GM19455 (cell line): ENCODE measurements around the gene FBXL7.

ENCODE experiments used
- ATAC-seq: cut with Tn5 transposase; IDR thresholded peaks from one replicate; pipeline ENCODE4 v1.9.1; 2021; ENCODE audit not compliant: unreplicated experiment

The FBXL7 gene

GRCh38 chr5:15748266-15748665 is 248.3 kb downstream of the FBXL7 start:
- no peak for ATAC-seq

- no peak for ATAC-seq
Observed at GRCh38 chr5:15752663-15753285, 252.8 kb downstream of the FBXL7 start.

DNA sequence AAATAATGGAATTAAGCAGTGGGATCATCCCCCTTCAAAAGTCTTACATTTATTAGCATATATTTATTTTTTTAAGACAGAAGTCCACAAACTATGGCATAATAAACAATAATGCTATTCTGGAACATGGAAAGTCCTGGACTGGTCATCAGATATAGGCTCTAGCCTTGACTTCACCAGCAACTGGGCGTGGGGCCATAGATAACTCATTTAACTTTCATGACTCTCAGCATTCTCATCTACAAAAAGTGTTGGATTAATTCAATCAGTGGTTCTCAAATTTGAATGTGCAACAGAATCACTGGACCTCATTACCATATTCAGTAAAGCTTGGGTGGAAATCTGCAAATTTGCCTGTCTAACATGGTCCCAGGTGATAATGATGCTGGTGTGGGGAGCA is 253.8 kb downstream of the FBXL7 start:
- no peak for ATAC-seq

DNA sequence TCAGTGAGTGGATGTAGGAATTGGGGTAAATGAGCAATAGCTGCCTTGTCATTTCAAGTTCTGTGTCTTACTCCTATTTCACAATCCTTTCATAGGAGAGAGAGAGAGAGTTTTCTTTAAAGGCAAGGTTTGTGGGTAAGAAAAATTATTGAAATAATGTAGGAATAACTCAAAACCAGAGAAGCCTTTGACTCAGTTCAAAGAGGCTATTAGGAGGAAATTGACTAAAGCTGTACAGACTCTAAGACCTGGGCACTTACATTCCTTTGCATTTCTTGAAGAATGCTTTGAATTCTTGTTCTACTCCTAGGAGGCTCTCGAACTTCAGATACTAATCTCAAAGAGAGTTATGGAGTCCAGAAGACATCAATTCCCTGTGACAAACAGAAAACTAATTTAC is 257.1 kb downstream of the FBXL7 start:
- ATAC-seq = no peak

DNA sequence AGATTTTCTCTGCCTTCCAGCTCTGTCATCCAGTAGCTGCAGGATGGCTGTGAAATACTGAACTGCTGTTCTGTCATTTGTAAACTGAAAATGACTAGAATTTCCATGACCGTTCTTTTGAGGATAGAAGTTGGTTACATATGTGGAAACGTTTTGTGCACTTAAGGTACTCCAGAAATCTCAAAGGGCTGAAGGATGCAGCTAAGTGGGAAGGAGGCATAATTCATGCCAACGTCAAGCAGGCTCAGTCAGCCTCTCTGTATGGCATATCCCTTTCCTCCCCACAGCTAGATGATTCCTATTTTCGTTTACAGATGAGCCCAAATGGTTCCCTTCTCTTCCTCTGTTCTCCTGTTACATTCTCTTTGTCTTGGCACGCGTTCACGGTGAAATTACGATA is 257.6 kb downstream of the FBXL7 start:
- no peak for ATAC-seq

GRCh38 chr5:15762668-15763067 is 262.7 kb downstream of the FBXL7 start:
- ATAC-seq = no peak

DNA sequence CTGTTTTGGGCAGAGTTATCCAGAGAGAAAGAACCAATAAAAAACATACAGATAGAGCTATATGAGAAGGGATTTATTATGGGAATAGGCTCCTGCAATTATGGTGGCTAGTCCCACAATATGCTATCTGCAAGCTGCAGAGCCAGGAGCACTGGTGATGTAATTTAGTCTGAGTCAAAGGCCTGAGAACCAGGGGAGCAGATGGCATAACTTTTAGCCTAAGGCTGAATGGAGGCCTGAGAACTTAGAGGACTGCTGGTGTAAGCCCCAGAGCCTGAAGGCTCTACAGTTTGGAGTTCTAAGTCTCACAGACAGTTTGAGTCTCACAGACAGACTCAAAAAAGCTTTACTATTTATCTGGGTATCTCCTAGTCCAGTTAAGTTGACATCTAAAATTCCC is 263.8 kb downstream of the FBXL7 start:
- ATAC-seq = no peak

GRCh38 chr5:15768936-15769335 is 269.0 kb downstream of the FBXL7 start:
- no peak for ATAC-seq

- ATAC-seq = no peak
Observed at GRCh38 chr5:15772131-15772530, 272.2 kb downstream of the FBXL7 start.

DNA sequence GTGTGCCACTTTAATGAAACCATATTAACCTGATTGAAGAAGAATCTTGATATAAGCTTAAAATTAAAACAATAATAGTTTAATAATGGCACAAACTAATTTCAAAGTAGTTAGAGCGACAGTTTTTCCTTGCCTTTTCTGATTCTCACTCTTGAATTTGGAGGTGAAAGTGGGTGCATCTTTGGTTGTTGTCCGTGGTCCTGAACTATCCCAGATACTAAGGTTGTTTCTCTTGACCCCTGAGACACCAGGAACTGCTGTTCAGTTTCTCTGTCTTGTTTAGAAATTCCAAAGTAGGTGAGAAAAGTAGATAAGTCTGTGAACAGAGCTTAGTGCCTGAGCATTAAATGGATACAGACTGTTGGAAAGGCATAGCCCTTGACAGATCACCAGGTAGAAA is 274.7 kb downstream of the FBXL7 start:
- no peak for ATAC-seq

- no peak for ATAC-seq
Observed at GRCh38 chr5:15776346-15776745, 276.4 kb downstream of the FBXL7 start.

DNA sequence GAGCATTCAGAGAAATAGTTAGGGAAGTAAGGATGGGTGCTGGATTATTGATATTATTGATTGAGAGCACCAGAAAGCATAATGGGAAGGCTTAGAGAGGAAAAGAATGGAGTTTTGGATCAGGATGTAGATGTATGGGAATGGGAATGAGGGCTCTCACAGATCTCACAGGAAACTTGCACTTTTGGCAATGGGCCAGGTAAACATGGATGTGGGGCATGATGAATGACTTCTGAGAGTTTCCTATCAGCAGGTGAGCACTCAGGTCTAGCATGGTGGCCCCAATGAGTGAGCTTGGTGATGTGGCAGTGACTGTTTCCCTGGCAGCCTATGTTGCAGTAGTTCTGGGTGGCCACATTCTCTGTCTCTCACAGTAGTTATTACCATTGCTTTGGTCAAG is 283.8 kb downstream of the FBXL7 start:
- ATAC-seq = no peak

GRCh38 chr5:15785531-15785981 is 285.6 kb downstream of the FBXL7 start:
- ATAC-seq = no peak

DNA sequence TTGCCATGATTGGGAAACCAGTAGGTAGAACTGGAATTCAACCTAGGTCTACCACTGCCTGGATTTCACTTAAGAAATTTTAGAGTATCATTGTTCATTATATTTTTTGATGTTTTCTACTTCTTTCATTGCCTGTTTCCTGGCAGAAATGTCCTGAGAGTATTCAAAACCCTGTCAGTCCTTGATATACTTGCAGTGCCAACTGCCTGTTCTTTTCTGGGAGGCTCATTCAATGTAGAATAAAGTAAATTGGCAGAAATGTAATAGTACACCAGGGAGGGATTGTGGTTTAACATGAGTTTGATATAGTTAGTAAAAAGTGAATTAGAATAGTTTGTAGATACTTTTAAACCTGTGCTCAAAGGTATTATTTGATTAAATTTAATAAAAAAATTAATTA is 286.3 kb downstream of the FBXL7 start:
- ATAC-seq = no peak

GRCh38 chr5:15786884-15787283 is 286.9 kb downstream of the FBXL7 start:
- no peak for ATAC-seq

DNA sequence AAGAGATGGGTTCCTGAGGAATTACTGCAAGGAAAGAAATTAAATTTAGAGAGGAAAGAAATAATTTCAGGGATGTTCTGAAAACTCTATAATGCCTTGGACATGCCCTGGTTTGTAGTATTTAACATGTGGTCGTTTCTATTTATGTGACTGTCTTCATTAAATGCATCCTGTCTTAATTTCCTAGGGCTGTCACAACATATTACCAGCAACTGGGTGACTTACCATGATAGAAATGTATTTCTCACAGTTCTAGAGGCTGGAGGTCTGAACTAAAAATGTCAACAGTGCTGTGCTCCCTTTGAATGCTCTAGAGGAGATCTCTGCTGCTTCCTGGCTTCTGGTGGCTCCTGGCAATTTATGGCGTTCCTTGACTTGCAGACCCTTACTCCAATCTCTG is 287.7 kb downstream of the FBXL7 start:
- ATAC-seq = no peak

DNA sequence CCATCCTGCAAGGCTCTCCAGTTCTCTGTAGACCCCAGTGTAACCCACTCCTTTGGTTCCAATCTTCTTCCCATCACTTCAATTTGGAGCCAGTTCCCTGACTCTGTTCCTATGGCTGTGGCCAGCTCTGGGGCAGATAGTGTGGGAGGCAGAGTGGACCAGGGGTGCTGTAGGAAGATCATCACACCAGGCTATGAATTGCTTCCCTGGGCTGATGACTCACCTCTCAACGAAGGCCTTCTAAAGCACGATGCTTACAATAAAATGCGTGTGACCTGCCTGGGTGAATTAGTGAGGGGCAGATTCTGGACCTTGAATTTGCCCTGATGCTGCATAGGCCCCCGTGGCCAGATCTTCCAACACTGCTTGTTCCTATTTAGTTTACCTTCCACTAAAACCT is 289.7 kb downstream of the FBXL7 start:
- no peak for ATAC-seq

GRCh38 chr5:15790446-15791018 is 290.6 kb downstream of the FBXL7 start:
- ATAC-seq = no peak

DNA sequence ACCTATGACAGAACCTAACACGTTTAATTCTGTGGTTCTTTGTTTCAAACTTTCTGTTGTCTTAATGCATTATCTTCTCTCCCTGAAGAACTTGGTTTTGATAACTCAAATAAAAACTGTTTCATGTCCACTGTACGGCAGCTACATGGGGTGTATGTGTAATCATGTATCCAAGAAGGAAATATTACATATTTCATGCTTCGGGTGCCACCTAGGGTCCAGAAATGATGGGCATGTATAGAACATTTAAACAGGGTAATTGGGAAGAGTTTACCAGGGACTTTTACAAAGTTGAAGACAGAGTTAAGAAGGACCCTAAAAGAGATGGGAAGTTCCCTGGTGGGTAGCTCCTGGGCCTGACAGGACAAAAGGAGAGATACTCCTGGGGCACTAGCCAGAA is 291.3 kb downstream of the FBXL7 start:
- no peak for ATAC-seq

- no peak for ATAC-seq
Observed at GRCh38 chr5:15791859-15792258, 291.9 kb downstream of the FBXL7 start.

DNA sequence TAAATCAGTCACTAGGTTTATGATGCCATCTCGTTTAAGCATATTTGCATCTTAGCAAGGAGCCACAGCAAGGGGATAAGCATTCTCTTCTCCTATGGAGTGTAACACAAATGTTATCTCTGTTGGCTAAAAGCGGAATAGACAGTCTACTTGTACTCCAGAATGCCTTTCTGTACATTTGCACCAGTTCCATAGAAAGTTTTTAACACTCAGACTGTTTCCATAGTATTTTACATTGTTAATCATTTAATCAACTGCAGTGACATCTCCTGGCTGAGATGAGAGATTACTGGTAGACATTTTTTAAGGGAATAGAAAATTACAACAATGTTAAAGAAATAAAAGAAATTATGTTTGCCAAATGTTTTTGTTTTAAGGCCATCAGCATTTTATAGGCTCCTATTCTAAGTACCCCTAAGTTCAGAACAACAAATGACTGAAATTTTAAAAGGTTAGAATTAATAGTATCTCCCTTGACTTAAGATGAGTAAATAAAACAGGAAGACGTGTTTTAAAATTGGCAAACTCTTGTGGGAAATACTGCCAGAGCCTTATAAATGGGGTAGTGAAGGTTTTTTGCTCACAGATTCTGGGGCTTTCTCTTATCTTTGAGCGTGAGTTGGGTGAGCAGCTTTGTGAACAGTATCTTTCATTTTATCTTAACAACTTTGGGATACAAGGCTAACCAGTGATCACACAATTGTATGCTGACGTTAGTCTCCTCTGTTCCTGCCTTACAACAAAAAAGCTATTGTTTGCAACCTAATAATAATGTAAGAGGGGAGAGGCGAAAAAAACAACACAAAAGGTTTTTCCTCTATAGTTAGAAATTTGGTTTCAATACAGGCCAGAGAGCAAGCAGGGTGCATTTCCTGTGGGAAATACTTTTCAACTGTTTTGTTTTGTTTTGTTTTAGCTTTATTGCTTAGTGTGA is 294.3 kb downstream of the FBXL7 start:
- no peak for ATAC-seq

DNA sequence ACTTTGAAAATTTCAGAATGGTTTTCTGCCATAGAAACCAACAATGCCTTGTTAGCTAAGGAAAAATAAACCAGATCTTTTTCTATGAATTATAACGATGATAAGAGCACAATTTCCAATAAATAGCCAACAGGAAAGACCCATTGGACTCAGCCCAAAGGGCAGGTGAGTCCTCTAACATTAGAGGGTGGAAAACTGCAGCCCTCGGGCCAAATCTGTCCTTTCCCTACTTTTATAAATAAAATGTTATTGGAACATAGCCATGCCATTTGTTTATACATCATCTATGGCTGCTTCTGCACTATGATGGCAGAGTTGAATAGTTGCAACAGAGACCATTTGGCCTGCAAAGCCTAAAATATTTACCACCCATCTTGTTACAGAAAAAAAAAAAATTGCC is 296.1 kb downstream of the FBXL7 start:
- ATAC-seq = no peak
